Measurements from ENCODE around the gene MICAL1.
A peak's percentile ranks its signal among the peaks of the same experiment; 100 is the strongest.

The MICAL1 gene

DNA sequence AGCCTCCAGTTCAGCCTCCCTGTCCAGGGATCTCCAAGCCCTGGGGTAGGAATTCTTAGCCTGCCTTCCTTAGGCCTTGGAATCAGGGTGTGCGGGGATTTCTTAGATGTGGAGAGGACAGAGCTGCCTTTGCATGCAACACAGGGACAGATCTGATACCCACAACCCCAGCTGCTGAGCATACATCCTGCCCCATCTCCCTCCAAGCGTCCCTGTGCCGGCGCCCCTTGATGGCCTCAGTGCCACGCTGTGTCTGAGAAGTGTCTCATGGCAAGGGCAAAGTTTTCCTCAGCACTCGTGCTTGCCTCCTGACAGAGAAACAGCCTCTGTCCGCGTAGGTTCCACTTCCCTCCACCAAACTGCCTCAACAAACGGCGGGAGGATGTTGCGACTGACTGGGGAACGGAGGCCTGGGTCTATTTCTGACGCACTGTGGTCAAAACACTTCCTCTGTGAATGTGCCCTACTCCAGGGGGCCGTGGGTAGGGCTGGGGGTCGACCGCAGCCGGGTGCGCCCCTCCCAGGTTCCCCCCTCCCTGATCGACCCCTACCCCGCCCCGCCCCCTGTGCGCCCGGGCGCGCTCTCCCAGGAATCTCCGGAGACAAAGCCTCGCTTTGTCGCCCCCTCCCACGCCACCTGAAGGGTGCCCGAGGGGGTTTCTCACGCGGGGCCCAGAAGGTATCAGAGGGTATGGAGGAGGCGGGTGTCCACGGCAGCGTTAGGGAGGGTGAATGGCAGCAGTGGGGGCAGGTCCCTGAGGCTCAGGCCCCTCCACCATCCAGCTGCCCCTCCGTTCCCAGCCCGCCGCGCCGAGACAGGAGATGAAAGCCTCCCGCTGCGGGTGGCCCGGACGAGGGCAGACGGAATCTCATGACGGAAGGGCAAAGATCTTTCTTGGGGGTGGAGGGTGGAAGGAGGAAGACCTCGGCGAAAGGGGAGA, 806 bp downstream of the MICAL1 start:
- DNase-seq (ENCODE audit: low spot score) = peak; percentile 80

DNA sequence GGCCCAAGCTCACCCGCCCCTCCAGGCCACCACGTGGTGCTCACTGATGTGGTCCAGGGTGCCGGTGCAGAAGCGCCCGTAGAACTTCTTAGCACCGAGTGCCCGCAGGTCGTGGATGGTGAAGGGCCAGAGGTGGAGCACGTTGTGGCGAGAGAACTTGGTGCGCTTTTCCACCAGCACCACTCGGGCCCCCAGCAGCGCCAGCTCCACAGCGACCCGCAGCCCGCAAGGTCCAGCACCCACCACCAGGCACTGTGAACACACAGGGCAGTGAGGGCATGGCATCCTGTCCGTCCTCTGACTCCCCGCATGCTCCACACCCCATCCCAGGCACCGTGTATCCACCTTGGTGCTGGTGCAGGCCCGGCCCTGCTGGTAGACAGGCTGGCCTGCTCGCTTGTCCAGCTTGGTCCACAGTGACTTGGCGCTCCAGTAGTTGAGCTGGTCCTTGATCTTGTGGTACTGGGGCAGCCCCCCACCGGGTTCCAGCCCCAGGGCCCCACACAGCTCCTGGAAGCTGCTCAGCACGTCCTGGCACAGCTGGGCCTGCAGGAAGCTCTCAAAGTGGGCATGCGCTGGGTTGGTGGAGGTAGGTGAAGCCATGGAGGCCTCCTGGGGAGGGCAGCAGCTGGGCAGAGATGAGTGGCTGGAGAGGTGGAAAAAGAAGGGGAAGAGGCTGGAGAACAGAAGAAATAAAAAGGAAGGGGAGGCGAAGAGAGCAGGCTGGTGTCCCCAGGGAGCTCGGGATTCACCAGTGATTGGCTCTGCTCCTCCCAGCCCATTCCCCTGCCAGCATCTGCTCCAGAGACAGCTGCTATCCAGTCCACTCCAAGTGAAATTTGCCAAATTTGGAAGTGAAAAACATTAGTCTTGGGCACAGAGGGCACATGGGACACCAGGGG, 1.7 kb downstream of the MICAL1 start:
- no peak for DNase-seq (ENCODE audit: low spot score)

DNA sequence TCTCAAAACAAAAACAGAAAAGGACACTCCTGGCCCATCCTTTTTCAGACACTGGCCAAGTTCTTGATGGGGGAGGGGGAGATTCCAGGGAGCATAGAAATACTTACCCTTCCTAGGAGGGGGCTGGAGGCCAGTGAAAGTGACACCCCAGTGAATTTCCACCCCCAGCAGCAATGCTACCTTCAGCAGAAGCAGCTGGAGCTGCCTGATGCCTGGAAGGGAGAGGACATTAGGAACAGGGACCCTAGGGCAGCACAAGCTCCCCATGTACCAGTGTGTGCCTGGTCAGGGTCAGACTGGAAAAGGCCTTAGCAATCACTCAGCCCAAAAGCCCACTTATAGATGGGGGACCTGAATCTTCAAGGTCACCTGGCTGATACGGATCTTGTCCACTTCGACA, 2.4 kb downstream of the MICAL1 start:
- DNase-seq (ENCODE audit: low spot score) = no peak

DNA sequence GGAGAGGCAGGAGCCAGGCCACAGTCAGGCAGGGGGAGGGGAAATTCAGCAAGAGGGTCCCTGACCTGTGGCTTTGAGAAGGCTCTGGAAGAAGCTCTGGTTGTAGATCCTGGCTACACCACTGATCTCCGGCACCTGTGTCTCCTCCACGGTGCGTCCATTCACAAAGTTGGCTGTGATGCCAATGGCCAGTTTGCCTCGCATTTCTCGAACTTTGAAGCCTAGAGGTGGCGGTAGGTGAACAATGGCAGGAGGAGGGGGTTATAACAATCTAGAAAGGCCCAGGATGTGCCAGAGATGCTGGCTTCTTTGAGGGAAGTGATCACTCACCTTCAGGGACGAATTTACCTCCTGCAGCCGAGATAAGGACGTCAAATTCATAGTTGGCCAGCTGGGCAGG, 3.4 kb downstream of the MICAL1 start:
- DNase-seq (ENCODE audit: low spot score) = no peak

DNA sequence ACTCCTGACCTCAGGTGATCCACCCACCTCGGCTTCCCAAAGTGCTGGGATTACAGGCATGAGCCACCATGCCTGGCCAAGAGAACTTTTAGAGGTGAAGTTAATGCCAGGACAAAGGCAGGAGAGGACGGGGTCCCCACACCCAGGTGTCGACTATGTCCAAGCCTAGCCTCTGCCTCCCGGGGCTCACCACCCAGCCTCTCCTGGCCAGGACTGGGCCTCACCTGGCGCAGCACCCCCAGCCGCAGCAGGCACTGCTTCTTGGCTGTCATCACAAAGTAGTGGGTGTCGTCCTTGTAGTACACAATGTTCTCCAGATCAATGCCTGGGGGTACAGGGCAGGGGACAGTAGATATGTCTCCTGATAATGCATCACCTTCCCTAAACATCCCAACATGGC, 4.2 kb downstream of the MICAL1 start:
- no peak for DNase-seq (ENCODE audit: low spot score)

DNA sequence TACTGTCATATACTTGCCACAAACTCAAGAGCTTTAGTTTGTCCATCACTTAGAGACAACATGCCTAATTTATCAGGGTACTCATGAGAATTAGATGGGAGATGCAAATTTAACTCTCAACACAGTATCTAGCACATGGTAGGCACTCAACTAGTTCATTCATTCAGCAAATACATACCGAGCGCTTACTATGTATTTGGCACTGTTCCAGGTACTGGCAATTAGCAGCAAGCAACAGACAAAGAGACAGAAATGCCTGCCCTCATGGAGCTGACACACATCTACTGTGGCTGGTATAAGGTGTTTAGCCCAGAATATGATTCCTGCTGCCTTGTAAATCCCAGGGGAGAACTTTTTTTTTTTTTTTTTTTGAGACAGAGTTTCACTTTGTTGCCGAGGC, 4.8 kb downstream of the MICAL1 start:
- DNase-seq (ENCODE audit: low spot score) = no peak

DNA sequence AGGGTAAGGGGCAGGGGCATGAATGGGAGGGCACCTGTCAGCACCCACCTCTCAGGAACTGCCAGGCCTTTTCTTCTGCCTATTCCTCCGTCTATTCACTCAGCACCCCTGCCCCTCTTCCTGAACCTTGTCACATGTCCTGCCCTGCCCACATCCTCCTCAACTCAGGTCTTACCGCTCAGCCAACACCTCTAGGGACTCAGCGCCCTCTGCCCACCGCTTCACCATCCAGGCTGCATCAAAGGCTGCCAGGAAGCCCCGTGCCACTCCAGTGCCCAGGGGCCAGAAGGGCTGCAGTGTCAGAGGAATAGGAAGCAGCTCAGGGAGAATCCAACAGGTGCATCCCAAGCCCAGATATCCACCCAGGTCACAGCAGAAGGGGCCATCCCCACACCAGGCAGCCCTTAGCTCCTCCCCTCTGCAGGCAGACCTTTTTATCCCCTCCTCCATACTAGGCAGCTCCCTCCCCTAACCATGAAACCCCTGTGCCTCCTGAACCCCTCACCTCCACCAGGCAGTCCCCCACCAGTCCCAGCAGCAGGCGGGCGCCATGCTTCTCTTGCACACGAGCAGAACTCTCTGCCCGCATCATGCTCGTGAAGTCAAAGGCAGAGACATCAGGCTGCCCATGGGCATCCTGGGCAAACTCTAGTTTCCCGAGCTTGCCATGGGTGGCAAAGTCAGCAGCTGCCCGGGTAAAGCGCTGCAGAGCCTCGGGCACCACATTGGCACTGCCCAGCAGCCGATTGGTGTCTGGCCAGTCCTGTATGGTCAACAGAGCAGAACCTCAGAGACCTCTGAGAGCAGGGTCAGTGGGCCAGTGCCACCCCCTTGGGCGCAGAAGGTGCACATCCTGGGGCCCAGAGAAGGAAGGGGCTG, 5.5 kb downstream of the MICAL1 start:
- no peak for DNase-seq (ENCODE audit: low spot score)

DNA sequence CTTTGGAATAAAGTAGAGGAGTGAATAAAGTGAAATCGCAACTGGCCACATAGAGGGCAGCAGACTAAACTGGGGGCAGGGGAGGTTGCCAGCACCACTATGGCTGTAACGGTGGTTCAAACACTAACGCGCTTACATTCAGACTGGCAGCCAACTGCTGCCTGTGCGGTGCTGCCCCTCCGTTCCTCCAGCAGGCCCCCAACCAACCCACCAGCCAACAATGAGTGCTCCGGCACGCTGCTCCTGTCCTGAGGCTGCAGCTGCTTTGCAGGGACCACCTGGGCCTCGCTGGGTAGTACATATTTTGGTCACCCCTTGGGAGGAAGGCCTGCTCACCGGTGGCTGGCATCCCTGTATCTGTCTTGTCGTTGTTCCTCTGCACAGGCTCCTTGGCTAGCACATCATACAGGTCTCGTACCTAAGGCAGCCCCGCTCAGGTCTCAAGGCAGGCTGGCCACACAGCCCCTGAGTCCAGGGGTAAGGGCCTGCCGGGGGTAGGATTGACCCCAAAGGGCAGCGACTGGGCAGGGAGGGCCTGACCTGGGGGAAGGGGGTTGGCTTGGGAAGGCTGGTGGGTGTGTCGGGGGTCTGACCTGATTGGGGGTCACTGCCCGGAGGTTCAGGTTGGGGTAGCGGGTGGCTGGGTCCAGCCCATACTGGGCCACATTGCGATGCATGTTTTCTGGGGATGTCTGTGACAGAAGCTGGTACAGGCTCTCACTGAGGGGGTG, 6.3 kb downstream of the MICAL1 start:
- DNase-seq (ENCODE audit: low spot score) = no peak

DNA sequence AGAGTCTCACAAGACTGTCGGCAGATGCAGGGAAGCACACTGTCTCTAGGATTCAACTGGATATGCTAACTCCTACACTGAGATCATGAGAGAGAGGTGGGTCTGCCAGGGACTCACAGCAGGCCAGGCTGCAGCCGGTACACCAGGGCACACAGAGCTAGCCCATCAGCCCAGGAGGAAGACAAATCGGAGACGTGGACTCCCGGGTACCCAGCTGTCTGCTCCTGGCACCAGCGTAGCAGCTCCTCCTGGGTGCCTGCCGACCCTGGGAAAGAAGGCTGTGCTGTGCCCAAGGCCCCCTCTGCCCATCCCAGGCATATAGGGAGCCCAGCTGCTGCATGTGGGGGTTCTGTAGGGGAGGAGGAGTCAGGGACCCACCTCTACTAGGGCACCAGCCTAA, 7.0 kb downstream of the MICAL1 start:
- no peak for DNase-seq (ENCODE audit: low spot score)

DNA sequence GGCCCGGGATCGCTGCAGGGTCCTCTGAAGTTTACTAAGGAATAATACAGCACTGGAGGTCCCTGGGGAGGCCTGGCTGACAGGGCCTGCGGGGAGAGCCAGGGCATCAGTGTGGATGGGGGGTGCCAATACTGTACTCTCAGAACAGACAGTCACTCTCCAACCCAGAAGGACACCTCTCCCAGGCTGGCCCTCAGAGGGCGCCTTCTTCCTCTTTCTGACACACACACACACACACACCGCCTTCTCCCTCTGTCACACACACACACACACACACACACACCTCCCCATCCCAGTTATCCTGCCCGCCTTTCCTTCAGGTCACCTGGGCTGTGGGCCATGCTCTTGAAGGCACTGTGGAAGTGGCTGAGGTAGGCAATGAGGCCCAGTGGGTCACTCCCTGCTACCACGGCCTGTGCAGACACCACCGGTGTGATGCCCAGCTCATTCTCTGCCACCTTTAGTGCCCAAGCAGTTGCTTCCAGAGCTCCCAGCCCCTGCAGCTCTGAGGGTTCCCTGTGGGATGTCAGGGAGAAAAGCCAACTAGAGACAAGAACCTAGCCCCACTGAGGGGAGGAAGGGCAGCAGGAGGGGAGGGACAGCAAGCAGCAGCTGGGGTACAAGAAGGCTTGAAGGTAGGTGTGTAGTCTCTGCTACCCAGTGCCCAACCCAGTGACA, 7.6 kb downstream of the MICAL1 start:
- DNase-seq (ENCODE audit: low spot score) = no peak

DNA sequence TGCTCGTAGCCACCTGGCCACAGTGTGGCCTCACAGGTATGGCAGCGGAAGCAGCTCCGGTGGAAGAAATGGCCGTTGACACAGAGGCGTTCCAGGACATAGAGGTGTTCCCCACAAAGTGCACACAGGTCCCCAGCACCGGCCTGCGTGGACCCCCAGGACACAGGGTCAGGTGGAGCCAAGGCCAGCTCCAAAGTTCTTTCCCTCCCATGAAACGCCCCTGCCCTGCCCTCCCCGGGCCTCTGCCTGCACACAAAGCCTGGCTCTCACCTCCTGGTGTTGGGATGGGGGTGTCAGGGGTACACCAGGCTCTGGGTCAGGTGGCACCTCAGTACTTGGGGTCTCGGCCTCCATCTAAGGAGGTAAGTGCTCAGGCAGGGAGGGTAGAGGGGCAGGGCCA, 8.5 kb downstream of the MICAL1 start:
- no peak for DNase-seq (ENCODE audit: low spot score)

DNA sequence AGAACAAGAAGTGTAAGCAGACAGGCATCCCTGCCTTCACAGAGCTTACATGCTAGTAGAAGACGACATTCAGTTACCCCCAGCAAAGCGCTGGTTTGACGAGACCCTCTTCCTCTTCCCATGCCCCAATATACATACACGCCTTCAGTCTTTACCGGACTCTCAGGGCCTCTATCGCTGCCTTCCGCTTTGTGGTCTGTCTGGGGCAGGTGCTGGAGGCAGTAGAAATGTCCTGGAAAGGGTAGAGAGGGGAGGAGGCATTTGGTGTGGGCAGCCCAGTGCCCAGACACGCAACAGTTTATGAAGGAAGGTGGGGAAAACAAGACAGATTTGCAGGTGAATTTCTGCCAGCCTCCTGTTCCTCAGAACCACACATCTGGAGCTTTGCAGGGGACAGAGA, 9.0 kb downstream of the MICAL1 start:
- DNase-seq (ENCODE audit: low spot score) = no peak

DNA sequence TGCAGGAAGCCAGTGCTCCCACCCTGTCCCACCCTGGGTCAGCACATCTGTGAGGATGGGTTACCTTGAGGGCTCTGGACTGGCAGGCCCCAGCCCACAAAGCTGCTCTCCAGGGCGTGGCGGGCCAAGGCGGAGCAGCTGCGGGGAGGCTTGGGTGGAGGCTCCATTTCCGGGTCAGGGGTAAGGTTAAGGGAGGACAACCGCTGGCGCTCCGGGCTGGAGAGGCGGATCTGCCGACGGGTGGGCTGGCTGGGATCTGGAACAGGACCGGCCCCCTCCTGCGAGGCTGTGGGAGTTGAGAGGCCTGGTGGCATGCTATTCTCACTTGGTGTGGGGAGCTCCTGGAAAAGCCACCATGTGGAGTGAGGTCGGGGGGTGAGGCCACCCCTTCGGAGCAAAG, 9.5 kb downstream of the MICAL1 start:
- no peak for DNase-seq (ENCODE audit: low spot score)

DNA sequence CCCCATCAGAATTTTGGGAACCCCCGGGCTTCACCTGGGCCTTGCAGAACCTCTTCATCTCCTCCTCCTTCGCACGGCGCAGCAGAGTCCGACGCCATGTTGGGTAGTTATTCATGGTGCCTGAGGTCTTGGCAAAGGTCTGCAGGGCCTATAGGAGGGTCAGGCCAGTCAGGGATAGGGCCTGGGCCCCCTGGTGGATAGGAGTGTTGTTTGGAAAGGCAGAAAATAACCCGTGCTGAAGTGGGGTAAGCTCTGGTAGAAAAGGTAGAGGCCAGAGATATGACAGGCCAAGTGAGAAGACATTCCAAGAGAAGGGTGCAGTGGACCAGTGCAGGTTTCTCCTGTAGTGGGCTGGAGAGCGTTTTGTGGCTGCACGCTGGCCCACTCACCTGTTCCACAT, 10.2 kb downstream of the MICAL1 start:
- DNase-seq (ENCODE audit: low spot score) = no peak

DNA sequence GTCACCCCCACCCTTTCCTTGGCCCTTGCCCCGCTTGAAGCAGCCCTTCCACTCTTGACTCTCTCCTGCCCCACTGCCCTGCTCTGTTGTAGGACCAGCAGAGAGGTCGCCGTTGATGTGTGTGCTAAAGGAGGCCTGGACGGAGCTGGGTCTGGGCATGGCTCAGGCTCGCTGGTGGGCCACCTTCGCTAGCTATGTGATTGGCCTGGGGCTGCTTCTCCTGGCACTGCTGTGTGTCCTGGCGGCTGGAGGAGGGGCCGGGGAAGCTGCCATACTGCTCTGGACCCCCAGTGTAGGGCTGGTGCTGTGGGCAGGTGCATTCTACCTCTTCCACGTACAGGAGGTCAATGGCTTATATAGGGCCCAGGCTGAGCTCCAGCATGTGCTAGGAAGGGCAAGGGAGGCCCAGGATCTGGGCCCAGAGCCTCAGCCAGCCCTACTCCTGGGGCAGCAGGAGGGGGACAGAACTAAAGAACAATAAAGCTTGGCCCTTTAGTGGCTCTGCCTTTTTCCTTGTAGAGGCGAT, 12.1 kb downstream of the MICAL1 start:
- DNase-seq (ENCODE audit: low spot score) = no peak

DNA sequence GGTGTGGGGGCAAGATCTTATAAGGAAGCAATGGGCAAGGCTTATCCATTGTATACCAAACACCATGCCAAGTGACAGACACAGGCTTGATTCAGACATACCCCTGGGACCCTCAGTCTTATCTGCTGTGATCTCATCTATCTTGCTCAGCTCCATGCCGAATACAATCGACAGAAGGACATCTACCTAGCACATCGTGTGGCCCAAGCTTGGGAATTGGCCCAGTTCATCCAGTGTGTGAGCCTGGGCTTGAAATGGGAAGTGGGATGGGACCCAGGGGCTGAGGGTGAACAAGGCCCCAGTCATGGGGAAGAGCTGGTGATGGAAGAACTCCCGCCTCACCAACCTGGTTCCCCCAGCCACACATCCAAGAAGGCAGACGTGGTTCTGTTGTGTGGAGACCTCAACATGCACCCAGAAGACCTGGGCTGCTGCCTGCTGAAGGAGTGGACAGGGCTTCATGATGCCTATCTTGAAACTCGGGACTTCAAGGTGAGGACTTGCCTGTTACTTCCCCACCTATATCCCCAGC, 13.1 kb downstream of the MICAL1 start:
- no peak for DNase-seq (ENCODE audit: low spot score)

DNA sequence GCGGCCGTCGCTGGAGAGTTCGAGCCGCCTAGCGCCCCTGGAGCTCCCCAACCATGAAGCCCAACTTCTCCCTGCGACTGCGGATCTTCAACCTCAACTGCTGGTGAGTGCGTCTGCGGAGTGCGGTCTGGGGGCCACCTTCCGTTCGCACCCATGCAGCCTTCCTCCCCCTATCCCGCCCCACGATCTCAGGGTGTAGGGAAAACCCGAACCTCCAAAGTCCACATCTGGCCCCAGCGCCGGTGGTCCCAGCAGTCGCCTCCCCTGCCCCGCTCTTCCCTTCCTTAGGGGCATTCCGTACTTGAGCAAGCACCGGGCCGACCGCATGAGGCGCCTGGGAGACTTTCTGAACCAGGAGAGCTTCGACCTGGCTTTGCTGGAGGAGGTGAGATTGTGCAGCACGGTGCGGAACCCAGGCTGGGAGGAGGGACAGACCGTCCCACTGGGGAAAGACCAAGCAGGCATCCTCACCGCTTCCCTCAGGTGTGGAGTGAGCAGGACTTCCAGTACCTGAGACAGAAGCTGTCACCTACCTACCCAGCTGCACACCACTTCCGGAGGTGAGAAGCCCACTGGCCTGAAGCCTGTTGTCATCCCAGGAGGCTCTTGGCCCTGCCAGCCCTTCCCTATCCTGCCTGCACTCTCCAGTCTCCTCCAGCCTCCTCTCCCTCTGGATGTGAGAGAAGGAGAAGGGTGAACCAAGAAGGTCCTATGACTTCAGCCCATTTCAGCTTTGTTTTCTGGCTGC, 14.3 kb downstream of the MICAL1 start:
- DNase-seq (ENCODE audit: low spot score) = peak; percentile 50

DNA sequence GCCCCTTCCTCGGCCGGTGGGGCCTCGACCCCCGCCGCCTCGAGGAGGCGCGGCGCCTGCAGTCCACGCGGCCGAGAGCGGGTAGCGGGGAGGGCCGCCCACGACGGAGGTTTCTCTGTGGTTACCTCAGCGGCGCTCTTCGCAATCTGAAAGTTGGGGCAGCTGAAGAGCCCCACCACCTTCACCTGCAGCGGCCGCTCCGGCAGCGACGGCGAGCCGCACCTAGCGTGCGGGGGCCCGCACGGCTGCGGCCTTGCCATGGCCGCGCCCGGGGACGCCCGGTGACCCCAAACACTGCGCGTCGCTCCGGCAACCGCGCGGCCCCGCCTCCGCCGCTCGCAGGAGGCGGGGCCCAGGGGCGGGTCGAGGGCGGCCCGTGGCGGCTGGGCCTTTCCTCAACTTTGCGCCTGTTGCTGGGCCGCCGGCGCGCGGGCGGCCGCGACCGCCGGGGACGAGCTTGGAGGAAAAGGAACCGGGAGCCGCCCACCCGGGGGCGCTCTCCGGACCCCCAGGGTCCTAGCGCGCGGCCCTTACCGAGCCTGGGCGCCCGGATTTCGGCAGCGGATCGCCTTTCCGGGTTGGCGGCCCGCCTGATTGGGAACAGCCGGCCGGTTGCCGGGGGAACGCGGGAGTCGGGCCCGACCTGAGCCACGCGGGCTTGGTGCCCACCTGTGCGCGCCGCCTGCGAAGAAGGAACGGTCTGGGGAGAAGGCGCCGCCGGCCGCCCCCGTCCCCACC, 15.1 kb downstream of the MICAL1 start, which contains the start of the genes PPIL6 and SMPD2:
PPIL6 (minus strand) TSS at position 298 of the 738 bp plus-strand sequence; CDS start at position 260, 38 bp downstream.
SMPD2 (plus strand) TSS at position 394 of the 738 bp plus-strand sequence. CDS start 398 bp downstream, outside the sequence.
- peak; percentile 82 for DNase-seq (ENCODE audit: low spot score)
